Colonic mucosa (tissue), 4 donors: ENCODE results near the gene GPR18. TPM values are rescaled to one million over a fixed set of nuclear protein-coding genes. Genes with fewer than 3 reads are reported as not detected.

Experiments
- DNase-seq: peaks from one replicate; pipeline ENCODE4 v3.0.0-alpha.2; 2020
- H3K27ac ChIP-seq: fragments of 200-600 bp; one replicate; pipeline ENCODE4 v1.8.0; 2021
- H3K27me3 ChIP-seq: fragments of 200-600 bp; one replicate; pipeline ENCODE4 v1.8.0; 2021
- H3K36me3 ChIP-seq: fragments of 200-600 bp; one replicate; pipeline ENCODE4 v1.8.0; 2021
- H3K4me1 ChIP-seq: fragments of 200-600 bp; one replicate; pipeline ENCODE4 v1.8.0; 2021; ENCODE audit warnings: mild to moderate bottlenecking
- H3K4me3 ChIP-seq: fragments of 200-600 bp; one replicate; pipeline ENCODE4 v1.8.0; 2021
- H3K9ac ChIP-seq, 2 donors: one replicate each; pipeline ENCODE4 v1.7.0; 2013; ENCODE audit warnings: control low read depth in 2 of 2, low read depth in 2 of 2, low read length in 2 of 2
- H3K9me3 ChIP-seq: fragments of 200-600 bp; one replicate; pipeline ENCODE4 v1.8.0; 2021
- CTCF ChIP-seq: fragments of 200-600 bp; IDR thresholded peaks from one replicate; pipeline ENCODE4 v1.8.0; 2022; ENCODE audit warnings: antibody characterized with exemption, mild to moderate bottlenecking
- intact Hi-C: fragments of 100-400 bp; cut with DNase I; formaldehyde crosslinking; loops from one replicate; pipeline ENCODE4 v1.14.1; 2022
- total RNA-seq, 2 donors: library from RNA; stranded (reverse); fragmentation: NEBNext Ultra II Directional in 1 of 2; extraction: Animal tissue kit (Norgen Biotek cat#: 25700) in 1 of 2; gene quantifications; one replicate each; pipeline ENCODE4 v1.2.1, GENCODE V29; 2021
- donor health status: healthy.
- donor health status: DM: no; HTN: no; CAD: no.
- donor health status: DM: no; HTN: no; CAD: no.

GPR18 gene
- total RNA-seq, 2 donors from 2014 or later: 0.35 TPM; not detected in 1

DNA sequence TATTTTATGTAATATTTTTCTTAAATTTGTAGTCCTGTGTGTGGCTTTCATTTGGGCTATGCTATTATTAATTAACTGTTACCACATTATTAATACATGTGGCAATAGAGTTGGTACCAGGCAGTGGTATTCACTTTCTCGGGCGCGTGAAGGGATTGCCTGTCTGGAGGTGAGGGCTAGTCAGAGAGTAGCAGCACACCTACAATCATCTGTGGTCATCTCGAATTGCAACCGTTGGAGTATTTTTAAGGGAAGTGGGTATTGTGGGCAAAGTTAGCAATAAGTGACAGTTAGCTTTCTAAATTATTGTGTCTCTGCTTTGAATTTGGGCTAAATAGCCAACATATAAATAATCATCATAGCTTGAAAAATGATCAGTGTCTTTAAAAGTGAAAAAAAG, 20.0 kb upstream of the GPR18 start:
- H3K9me3 ChIP-seq: no peaks in the 10 kb centered on the region
- DNase-seq: no peak
- peaks cover 8% of the 10 kb centered on the region for H3K4me1 ChIP-seq
- intact Hi-C loops: no loop called here
- H3K36me3 ChIP-seq: no peaks in the 10 kb centered on the region
- no peak overlapping the region for H3K4me3 ChIP-seq
- no peak overlapping the region for H3K27ac ChIP-seq
- no peak for TF ChIP-seq CTCF
- no peaks in the 10 kb centered on the region for H3K27me3 ChIP-seq
- no peak overlapping the region for H3K9ac ChIP-seq

DNA sequence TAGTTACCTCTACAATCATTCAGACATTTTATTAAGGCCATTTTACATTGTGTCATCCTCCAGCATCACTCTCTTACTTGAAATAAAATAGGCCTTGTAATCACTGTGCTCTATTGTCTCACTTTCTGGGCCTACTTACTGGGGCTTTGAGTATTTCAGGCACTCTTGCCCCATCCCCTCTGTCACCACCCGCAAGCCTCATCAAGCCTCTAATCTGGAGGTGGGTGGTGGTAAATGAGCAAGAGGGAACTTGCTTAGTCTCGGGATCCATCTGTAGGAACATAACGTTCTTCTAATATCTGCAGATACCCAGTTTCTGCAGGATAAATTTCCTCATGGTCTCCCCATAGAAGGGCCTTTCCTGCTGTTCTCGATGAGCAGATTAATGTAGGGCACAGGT, 19.4 kb upstream of the GPR18 start:
- H3K4me3 ChIP-seq: no peak overlapping the region
- no peaks in the 10 kb centered on the region for H3K27me3 ChIP-seq
- no peaks in the 10 kb centered on the region for H3K9me3 ChIP-seq
- TF ChIP-seq CTCF: no peak
- no peaks in the 10 kb centered on the region for H3K36me3 ChIP-seq
- no peak overlapping the region for H3K9ac ChIP-seq
- H3K27ac ChIP-seq: no peak overlapping the region
- intact Hi-C loops: no loop called here
- peaks cover 8% of the 10 kb centered on the region for H3K4me1 ChIP-seq
- no peak for DNase-seq

- intact Hi-C loops: no loop called here
- no peak overlapping the region for H3K4me3 ChIP-seq
- H3K27ac ChIP-seq: no peak overlapping the region
- no peaks in the 10 kb centered on the region for H3K27me3 ChIP-seq
- TF ChIP-seq CTCF: no peak
- no peak overlapping the region for H3K9ac ChIP-seq
- no peak for DNase-seq
- no peaks in the 10 kb centered on the region for H3K36me3 ChIP-seq
- H3K4me1 ChIP-seq: peaks cover 8% of the 10 kb centered on the region
- no peaks in the 10 kb centered on the region for H3K9me3 ChIP-seq
Observed at GRCh38 chr13:99276706-99277105, 18.5 kb upstream of the GPR18 start.

GRCh38 chr13:99275093-99275469, 16.9 kb upstream of the GPR18 start:
- Histone ChIP-seq H3K9ac (no peak overlapping the region), H3K4me1 (peaks cover 8% of the 10 kb centered on the region), H3K9me3 (no peaks in the 10 kb centered on the region), H3K27ac (no peak overlapping the region), H3K27me3 (no peaks in the 10 kb centered on the region), H3K4me3 (no peak overlapping the region), H3K36me3 (no peaks in the 10 kb centered on the region)
- intact Hi-C loops: no loop called here
- no peak for TF ChIP-seq CTCF
- DNase-seq: no peak

GRCh38 chr13:99273128-99273527, 14.9 kb upstream of the GPR18 start:
- H3K27ac ChIP-seq: no peak overlapping the region
- no peaks in the 10 kb centered on the region for H3K27me3 ChIP-seq
- no peak overlapping the region for H3K4me3 ChIP-seq
- H3K9me3 ChIP-seq: no peaks in the 10 kb centered on the region
- H3K9ac ChIP-seq: no peak overlapping the region
- no peak for TF ChIP-seq CTCF
- no peak for DNase-seq
- no peaks in the 10 kb centered on the region for H3K36me3 ChIP-seq
- no peaks in the 10 kb centered on the region for H3K4me1 ChIP-seq
- intact Hi-C loops: no loop called here

DNA sequence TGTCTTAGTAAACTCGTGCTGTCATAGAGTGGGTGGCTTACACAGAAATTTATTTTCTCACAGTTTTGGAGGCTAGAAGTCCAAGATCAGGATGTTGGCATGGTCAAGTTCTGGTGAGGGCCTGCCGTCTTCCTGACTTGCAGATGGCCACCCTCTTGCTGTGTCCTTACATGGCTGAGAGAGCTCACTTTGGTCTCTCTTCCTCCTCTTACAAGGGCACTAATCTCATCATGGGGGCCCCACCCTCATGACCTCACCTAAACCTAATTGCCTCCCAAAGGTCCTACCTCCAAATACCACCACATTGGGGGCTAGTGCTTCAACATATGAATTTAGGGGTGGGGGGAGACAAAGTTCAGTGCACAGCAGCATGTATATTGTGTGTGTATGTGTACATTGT, 14.3 kb upstream of the GPR18 start:
- no peak for TF ChIP-seq CTCF
- no peak overlapping the region for H3K9ac ChIP-seq
- H3K9me3 ChIP-seq: no peaks in the 10 kb centered on the region
- no peaks in the 10 kb centered on the region for H3K4me1 ChIP-seq
- no peak overlapping the region for H3K27ac ChIP-seq
- no peaks in the 10 kb centered on the region for H3K36me3 ChIP-seq
- no peak for DNase-seq
- intact Hi-C loops: no loop called here
- no peaks in the 10 kb centered on the region for H3K27me3 ChIP-seq
- no peak overlapping the region for H3K4me3 ChIP-seq
